ENCODE results near the gene DCST1.

Gene DCST1

GRCh38 chr1:155070721-155071569 is 37.3 kb downstream of the DCST1 start:
- ChIA-PET CTCF (interaction anchor here (0.6 to 22.6 kb wide), 12 partner anchors 7 to 69 kb away, joined by 3 to 368 read pairs (median 6); partner anchors contain the start of genes ADAM15 and EFNA4), POLR2A (no interaction called here)
- Histone ChIP-seq H3K36me3 (ENCODE audit: control insufficient read depth in 4 of 4, insufficient read depth in 4 of 4, low read length in 3 of 4) (peaks cover 0 to 11% (median 6%) of the 10 kb centered on the region in 4 experiments), H3K9me3 (ENCODE audit: control extremely low read depth in 1 of 5, control insufficient read depth in 4 of 5, insufficient read depth in 2 of 5, low read depth in 1 of 5, low read length in 4 of 5) (no peaks in the 10 kb centered on the region), H3K4me3 (ENCODE audit: control insufficient read depth in 1 of 7, extremely low read depth in 1 of 7, insufficient read depth in 4 of 7, low read depth in 2 of 7, low read length in 6 of 7) (peak overlapping the region in 6 of 7 experiments; percentile 28 to 75 (median 44)), H3K4me1 (ENCODE audit: control extremely low read depth in 1 of 4, control insufficient read depth in 4 of 4, insufficient read depth in 4 of 4, low read length in 3 of 4) (peaks cover 0 to 36% (median 26%) of the 10 kb centered on the region in 4 experiments), H3K27ac (ENCODE audit: insufficient read depth in 1 of 2, low read depth in 1 of 2, low read length in 2 of 2, poor library complexity in 1 of 2, severe bottlenecking in 2 of 2) (peak overlapping the region in 1 of 2 experiments; percentile 43), H3K27me3 (replicated peaks in 2 of 5; ENCODE audit: control insufficient read depth in 4 of 5, insufficient read depth in 5 of 5, low read length in 4 of 5) (no peaks in the 10 kb centered on the region)
- 7% methylated on average over 55 of the region's 61 CpGs for WGBS (ENCODE audit: insufficient coverage)
- DNase-seq = peak; percentile 91 to 95 (median 94)

- H3K4me1 ChIP-seq (ENCODE audit: control extremely low read depth in 1 of 4, control insufficient read depth in 4 of 4, insufficient read depth in 4 of 4, low read length in 3 of 4) = peaks cover 0 to 36% (median 26%) of the 10 kb centered on the region in 4 experiments
- peak overlapping the region in 2 of 7 experiments; percentile 63 to 75 for H3K4me3 ChIP-seq (ENCODE audit: control insufficient read depth in 1 of 7, extremely low read depth in 1 of 7, insufficient read depth in 4 of 7, low read depth in 2 of 7, low read length in 6 of 7)
- ChIA-PET POLR2A (no interaction called here), CTCF (interaction anchor here (1.3 to 22.6 kb wide), 6 partner anchors 7 to 70 kb away, joined by 3 to 368 read pairs (median 12); partner anchors contain the start of genes ADAM15 and EFNA4)
- WGBS (ENCODE audit: insufficient coverage) = 87% methylated on average over 6 of the region's 14 CpGs
- peak in 1 of 3 donors; percentile 49 for DNase-seq
- H3K36me3 ChIP-seq (ENCODE audit: control insufficient read depth in 4 of 4, insufficient read depth in 4 of 4, low read length in 3 of 4) = peaks cover 0 to 11% (median 6%) of the 10 kb centered on the region in 4 experiments
- H3K27me3 ChIP-seq (replicated peaks in 2 of 5; ENCODE audit: control insufficient read depth in 4 of 5, insufficient read depth in 5 of 5, low read length in 4 of 5) = no peaks in the 10 kb centered on the region
- no peaks in the 10 kb centered on the region for H3K9me3 ChIP-seq (ENCODE audit: control extremely low read depth in 1 of 5, control insufficient read depth in 4 of 5, insufficient read depth in 2 of 5, low read depth in 1 of 5, low read length in 4 of 5)
- H3K27ac ChIP-seq (ENCODE audit: insufficient read depth in 1 of 2, low read depth in 1 of 2, low read length in 2 of 2, poor library complexity in 1 of 2, severe bottlenecking in 2 of 2) = no peak overlapping the region
Observed at GRCh38 chr1:155071701-155072100, 38.1 kb downstream of the DCST1 start.

GRCh38 chr1:155072531-155073289 is 39.1 kb downstream of the DCST1 start:
- Histone ChIP-seq H3K4me1 (ENCODE audit: control extremely low read depth in 1 of 4, control insufficient read depth in 4 of 4, insufficient read depth in 4 of 4, low read length in 3 of 4) (peaks cover 0 to 40% (median 26%) of the 10 kb centered on the region in 4 experiments), H3K9me3 (ENCODE audit: control extremely low read depth in 1 of 5, control insufficient read depth in 4 of 5, insufficient read depth in 2 of 5, low read depth in 1 of 5, low read length in 4 of 5) (no peaks in the 10 kb centered on the region), H3K27me3 (replicated peaks in 2 of 5; ENCODE audit: control insufficient read depth in 4 of 5, insufficient read depth in 5 of 5, low read length in 4 of 5) (peaks cover 0 to 2% (median 0%) of the 10 kb centered on the region in 5 experiments), H3K4me3 (ENCODE audit: control insufficient read depth in 1 of 7, extremely low read depth in 1 of 7, insufficient read depth in 4 of 7, low read depth in 2 of 7, low read length in 6 of 7) (no peak overlapping the region), H3K27ac (ENCODE audit: insufficient read depth in 1 of 2, low read depth in 1 of 2, low read length in 2 of 2, poor library complexity in 1 of 2, severe bottlenecking in 2 of 2) (no peak overlapping the region), H3K36me3 (ENCODE audit: control insufficient read depth in 4 of 4, insufficient read depth in 4 of 4, low read length in 3 of 4) (peaks cover 0 to 11% (median 5%) of the 10 kb centered on the region in 4 experiments)
- DNase-seq = no peak
- ChIA-PET POLR2A (no interaction called here), CTCF (interaction anchor here (0.8 to 11.6 kb wide), 7 partner anchors 8 to 71 kb away, joined by 3 to 121 read pairs (median 7); partner anchors contain the start of gene EFNA4)
- 83% methylated on average over 5 of the region's 7 CpGs for WGBS (ENCODE audit: insufficient coverage)

- H3K9me3 ChIP-seq (ENCODE audit: control extremely low read depth in 1 of 5, control insufficient read depth in 4 of 5, insufficient read depth in 2 of 5, low read depth in 1 of 5, low read length in 4 of 5) = no peaks in the 10 kb centered on the region
- 81% methylated on average over 2 of the region's 3 CpGs for WGBS (ENCODE audit: insufficient coverage)
- POLR2A ChIA-PET = interaction anchor here (0.6 kb wide), 1 partner anchor 73 kb away, joined by 3 read pairs; no protein-coding TSS in a partner anchor
- H3K27ac ChIP-seq (ENCODE audit: insufficient read depth in 1 of 2, low read depth in 1 of 2, low read length in 2 of 2, poor library complexity in 1 of 2, severe bottlenecking in 2 of 2) = no peak overlapping the region
- H3K36me3 ChIP-seq (ENCODE audit: control insufficient read depth in 4 of 4, insufficient read depth in 4 of 4, low read length in 3 of 4) = peaks cover 0 to 9% (median 4%) of the 10 kb centered on the region in 4 experiments
- CTCF ChIA-PET = interaction anchor here (0.8 to 11.6 kb wide), 7 partner anchors 9 to 99 kb away, joined by 3 to 121 read pairs (median 6); partner anchors contain the start of genes EFNA4 and KRTCAP2
- H3K4me3 ChIP-seq (ENCODE audit: control insufficient read depth in 1 of 7, extremely low read depth in 1 of 7, insufficient read depth in 4 of 7, low read depth in 2 of 7, low read length in 6 of 7) = no peak overlapping the region
- DNase-seq = peak; percentile 51 to 90 (median 84)
- H3K4me1 ChIP-seq (ENCODE audit: control extremely low read depth in 1 of 4, control insufficient read depth in 4 of 4, insufficient read depth in 4 of 4, low read length in 3 of 4) = peaks cover 0 to 45% (median 28%) of the 10 kb centered on the region in 4 experiments
- H3K27me3 ChIP-seq (replicated peaks in 2 of 5; ENCODE audit: control insufficient read depth in 4 of 5, insufficient read depth in 5 of 5, low read length in 4 of 5) = peaks cover 0 to 11% (median 2%) of the 10 kb centered on the region in 5 experiments
Observed at GRCh38 chr1:155073377-155074242, 40.0 kb downstream of the DCST1 start.

GRCh38 chr1:155075535-155075934 is 41.9 kb downstream of the DCST1 start:
- H3K4me1 ChIP-seq (ENCODE audit: control extremely low read depth in 1 of 4, control insufficient read depth in 4 of 4, insufficient read depth in 4 of 4, low read length in 3 of 4) = peaks cover 0 to 60% (median 41%) of the 10 kb centered on the region in 4 experiments
- POLR2A ChIA-PET = no interaction called here
- CTCF ChIA-PET = interaction anchor here (1.0 to 11.6 kb wide), 10 partner anchors 9 to 610 kb away, joined by 3 to 121 read pairs (median 4); partner anchors contain the start of genes EFNA4 and KRTCAP2

GRCh38 chr1:155076371-155076770 is 42.7 kb downstream of the DCST1 start:
- ChIA-PET POLR2A (no interaction called here), CTCF (interaction anchor here (1.0 to 11.6 kb wide), 8 partner anchors 8 to 516 kb away, joined by 3 to 121 read pairs (median 4); partner anchors contain the start of gene EFNA4)
- no peak for DNase-seq
- peaks cover 2 to 61% (median 42%) of the 10 kb centered on the region in 4 experiments for H3K4me1 ChIP-seq (ENCODE audit: control extremely low read depth in 1 of 4, control insufficient read depth in 4 of 4, insufficient read depth in 4 of 4, low read length in 3 of 4)
- H3K27ac ChIP-seq (ENCODE audit: insufficient read depth in 1 of 2, low read depth in 1 of 2, low read length in 2 of 2, poor library complexity in 1 of 2, severe bottlenecking in 2 of 2) = no peak overlapping the region
- no peaks in the 10 kb centered on the region for H3K36me3 ChIP-seq (ENCODE audit: control insufficient read depth in 4 of 4, insufficient read depth in 4 of 4, low read length in 3 of 4)
- no peaks in the 10 kb centered on the region for H3K9me3 ChIP-seq (ENCODE audit: control extremely low read depth in 1 of 5, control insufficient read depth in 4 of 5, insufficient read depth in 2 of 5, low read depth in 1 of 5, low read length in 4 of 5)
- 100% methylated on average over 1 of the region's 1 CpG for WGBS (ENCODE audit: insufficient coverage)
- H3K27me3 ChIP-seq (replicated peaks in 2 of 5; ENCODE audit: control insufficient read depth in 4 of 5, insufficient read depth in 5 of 5, low read length in 4 of 5) = peaks cover 0 to 36% (median 22%) of the 10 kb centered on the region in 5 experiments
- H3K4me3 ChIP-seq (ENCODE audit: control insufficient read depth in 1 of 7, extremely low read depth in 1 of 7, insufficient read depth in 4 of 7, low read depth in 2 of 7, low read length in 6 of 7) = no peak overlapping the region

More at GRCh38 chr1:155075535-155075934, 41.9 kb downstream of the DCST1 start:
- Histone ChIP-seq H3K4me3 (ENCODE audit: control insufficient read depth in 1 of 7, extremely low read depth in 1 of 7, insufficient read depth in 4 of 7, low read depth in 2 of 7, low read length in 6 of 7) (no peak overlapping the region), H3K36me3 (ENCODE audit: control insufficient read depth in 4 of 4, insufficient read depth in 4 of 4, low read length in 3 of 4) (no peaks in the 10 kb centered on the region), H3K9me3 (ENCODE audit: control extremely low read depth in 1 of 5, control insufficient read depth in 4 of 5, insufficient read depth in 2 of 5, low read depth in 1 of 5, low read length in 4 of 5) (no peaks in the 10 kb centered on the region), H3K27me3 (replicated peaks in 2 of 5; ENCODE audit: control insufficient read depth in 4 of 5, insufficient read depth in 5 of 5, low read length in 4 of 5) (peaks cover 0 to 28% (median 15%) of the 10 kb centered on the region in 5 experiments), H3K27ac (ENCODE audit: insufficient read depth in 1 of 2, low read depth in 1 of 2, low read length in 2 of 2, poor library complexity in 1 of 2, severe bottlenecking in 2 of 2) (no peak overlapping the region)
- 100% methylated on average over 3 of the region's 5 CpGs for WGBS (ENCODE audit: insufficient coverage)
- DNase-seq = no peak
